SK-N-SH (cell line): Measurements from ENCODE around the gene CCNY. TPM values are rescaled to one million over a fixed set of nuclear protein-coding genes. Genes with fewer than 3 reads are reported as not detected.

Experiments
- CTCF ChIA-PET: fragments of 300-600, 350-600 bp; formaldehyde crosslinking; extraction: SDS; loops from one replicate; lab custom pipeline; 2021; lab: Yijun Ruan, JAX
- POLR2A ChIA-PET: fragments of 350-600 bp; sonication (Branson Sonifier 250); formaldehyde crosslinking; extraction: SDS; loops from one replicate; lab custom pipeline; 2020; ENCODE audit warnings: antibody characterized with exemption, inconsistent platforms; lab: Yijun Ruan, JAX
- DNase-seq: peaks from one replicate; pipeline ENCODE4 v3.0.0; 2012
- H2AFZ ChIP-seq: fragments of 200-600 bp; sonication (generic); 2 replicates; pipeline ENCODE4 v1.8.1; 2016; ENCODE audit warnings: antibody characterized with exemption, mild to moderate bottlenecking, low read depth
- H3F3A ChIP-seq: fragments of 200-600 bp; sonication (generic); replicated peaks from 2 replicates; pipeline ENCODE3; 2016; ENCODE audit warnings: antibody characterized with exemption, mild to moderate bottlenecking; ENCODE audit not compliant: insufficient read depth
- H3K27ac ChIP-seq, 2 experiments: fragments of 200-500 bp in 1 of 2; fragments of 200-600 bp in 1 of 2; sonication (Bioruptor generic) in 1 of 2; sonication (generic), shearing (Covaris generic) in 1 of 2; 2 replicates each; pipeline versions ENCODE4 v1.5.1 to v1.6.1; 2014 to 2016; ENCODE audit warnings: low read depth in 2 of 2, inconsistent platforms in 1 of 2, low read length in 1 of 2, mild to moderate bottlenecking in 1 of 2, mixed read lengths in 1 of 2
- H3K27me3 ChIP-seq: fragments of 200-600 bp; sonication (generic), shearing (Covaris generic); 2 replicates; pipeline ENCODE4 v1.6.1; 2016; ENCODE audit warnings: mixed run types; ENCODE audit not compliant: insufficient read depth
- H3K36me3 ChIP-seq, 2 experiments: fragments of 200-500 bp in 1 of 2; fragments of 200-600 bp in 1 of 2; sonication (Bioruptor generic) in 1 of 2; sonication (generic) in 1 of 2; replicated peaks in 1 of 2; 2 replicates each; pipeline versions ENCODE3 to v1.5.1; 2014 to 2016; ENCODE audit warnings: low read length in 1 of 2, mild to moderate bottlenecking in 1 of 2; ENCODE audit not compliant: insufficient read depth in 2 of 2, control insufficient read depth in 1 of 2
- H3K4me1 ChIP-seq, 2 experiments: fragments of 200-500 bp in 1 of 2; fragments of 200-600 bp in 1 of 2; sonication (Bioruptor generic) in 1 of 2; sonication (generic), shearing (Covaris generic) in 1 of 2; 2 replicates each; pipeline versions ENCODE4 v1.5.1 to v1.6.1; 2014 to 2016; ENCODE audit warnings: low read depth in 1 of 2, low read length in 1 of 2, mixed run types in 1 of 2; ENCODE audit not compliant: insufficient read depth in 2 of 2, control insufficient read depth in 1 of 2
- H3K4me2 ChIP-seq: fragments of 200-600 bp; sonication (generic), shearing (Covaris generic); 2 replicates; pipeline ENCODE4 v1.6.1; 2017; ENCODE audit warnings: mixed run types
- H3K4me3 ChIP-seq, 2 experiments: fragments of 200-500 bp in 1 of 2; fragments of 200-600 bp in 1 of 2; sonication (Bioruptor generic) in 1 of 2; sonication (generic), shearing (Covaris generic) in 1 of 2; 2 replicates each; pipeline versions ENCODE4 v1.5.1 to v1.8.1; 2014 to 2016; ENCODE audit warnings: low read depth in 2 of 2, inconsistent platforms in 1 of 2, low read length in 1 of 2, mild to moderate bottlenecking in 1 of 2, mixed read lengths in 1 of 2, moderate library complexity in 1 of 2
- H3K79me2 ChIP-seq: fragments of 200-600 bp; sonication (generic); 2 replicates; pipeline ENCODE4 v1.8.1; 2017; ENCODE audit warnings: mild to moderate bottlenecking; ENCODE audit not compliant: insufficient read depth
- H3K9ac ChIP-seq: fragments of 200-600 bp; sonication (generic); 2 replicates; pipeline ENCODE4 v1.6.1; 2017; ENCODE audit warnings: mixed run types
- H3K9me2 ChIP-seq: fragments of 200-600 bp; sonication (generic); 2 replicates; pipeline ENCODE4 v1.6.1; 2017; ENCODE audit warnings: mixed run types
- H3K9me3 ChIP-seq: fragments of 200-600 bp; sonication (generic); 2 replicates; pipeline ENCODE4 v1.6.1; 2017; ENCODE audit warnings: mixed run types, mild to moderate bottlenecking, moderate library complexity
- H4K20me1 ChIP-seq: fragments of 200-600 bp; sonication (generic); 2 replicates; pipeline ENCODE4 v1.6.1; 2017; ENCODE audit warnings: mild to moderate bottlenecking, mixed run types; ENCODE audit not compliant: insufficient read depth
- CHD2 ChIP-seq: fragments of 150-350 bp; IDR thresholded peaks from 2 replicates; pipeline ENCODE4 v1.6.1; 2018; ENCODE audit warnings: low read length; ENCODE audit not compliant: partially characterized antibody
- EP300 ChIP-seq, 2 experiments: IDR thresholded peaks; 2 replicates each; pipeline versions ENCODE4 v1.4.0 to v1.6.1; 2012; ENCODE audit warnings: borderline replicate concordance in 1 of 2, low read depth in 1 of 2, low read length in 1 of 2
- EZH2phosphoT487 ChIP-seq: fragments of 200-600 bp; sonication (generic); IDR thresholded peaks from 2 replicates; pipeline ENCODE4 v1.6.1; 2017; ENCODE audit warnings: low read depth, mixed run types, mild to moderate bottlenecking, antibody characterized with exemption, moderate library complexity, borderline replicate concordance
- JUND ChIP-seq: IDR thresholded peaks from 2 replicates; pipeline ENCODE4 v1.4.0; 2012
- MEF2A ChIP-seq: IDR thresholded peaks from 2 replicates; pipeline ENCODE4 v1.4.0; 2012; ENCODE audit warnings: low read depth, borderline replicate concordance
- MXI1 ChIP-seq: IDR thresholded peaks from 2 replicates; pipeline ENCODE4 v1.6.1; 2012; ENCODE audit warnings: mild to moderate bottlenecking, low read depth, low read length, improper control_type of control experiment
- NFIC ChIP-seq: IDR thresholded peaks from 2 replicates; pipeline ENCODE4 v1.4.0; 2012; ENCODE audit warnings: borderline replicate concordance
- NRF1 ChIP-seq: IDR thresholded peaks from 2 replicates; pipeline ENCODE4 v1.6.1; 2012; ENCODE audit warnings: low read depth, mild to moderate bottlenecking, low read length
- PBX3 ChIP-seq: IDR thresholded peaks from 2 replicates; pipeline ENCODE4; 2012
- RAD21 ChIP-seq: IDR thresholded peaks from 2 replicates; pipeline ENCODE4 v1.6.1; 2012; ENCODE audit warnings: mild to moderate bottlenecking, low read length
- SIN3A ChIP-seq: IDR thresholded peaks from 2 replicates; pipeline ENCODE4 v1.6.1; 2012; ENCODE audit warnings: low read depth, mild to moderate bottlenecking, low read length, moderate library complexity, borderline replicate concordance
- SMC3 ChIP-seq: IDR thresholded peaks from 2 replicates; pipeline ENCODE4 v1.6.1; 2012; ENCODE audit warnings: low read depth, low read length, improper control_type of control experiment
- TCF12 ChIP-seq: IDR thresholded peaks from 2 replicates; pipeline ENCODE4 v1.4.0; 2012
- YY1 ChIP-seq: IDR thresholded peaks from 2 replicates; pipeline ENCODE4 v1.4.0; 2012; ENCODE audit warnings: low read depth, mild to moderate bottlenecking
- WGBS: methylation state at CpG from one replicate; pipeline ENCODE4 v1.1.6; 2017; ENCODE audit warnings: low lambda C conversion rate; 5-methylcytosine and 5-hydroxymethylcytosine counted together
- polyA plus RNA-seq, 3 experiments: library from polyadenylated mRNA; depleted of rRNA; stranded (reverse); fragments of >200 nt; gene quantifications; 2 replicates each; pipeline ENCODE4 v1.2.3, GENCODE V29; 2012
- TF ChIP-seq, protein P1 (sequence below): IDR thresholded peaks from 2 replicates; pipeline ENCODE4 v1.4.0; 2012; ENCODE audit warnings: low read depth
- TF ChIP-seq, protein P2 (sequence below): fragments of 150-350 bp; IDR thresholded peaks from 2 replicates; pipeline ENCODE4 v1.6.1; 2017; ENCODE audit warnings: antibody characterized with exemption, low read length, low read depth, borderline replicate concordance
- TF ChIP-seq, protein P3 (sequence below): IDR thresholded peaks from 2 replicates; pipeline ENCODE4 v1.6.1; 2012; ENCODE audit warnings: mild to moderate bottlenecking, low read depth, low read length, moderate library complexity

CCNY gene
- polyA plus RNA-seq, 1 of the 3 experiments (the other 2 are of a cell fraction): 29.4 TPM

DNA sequence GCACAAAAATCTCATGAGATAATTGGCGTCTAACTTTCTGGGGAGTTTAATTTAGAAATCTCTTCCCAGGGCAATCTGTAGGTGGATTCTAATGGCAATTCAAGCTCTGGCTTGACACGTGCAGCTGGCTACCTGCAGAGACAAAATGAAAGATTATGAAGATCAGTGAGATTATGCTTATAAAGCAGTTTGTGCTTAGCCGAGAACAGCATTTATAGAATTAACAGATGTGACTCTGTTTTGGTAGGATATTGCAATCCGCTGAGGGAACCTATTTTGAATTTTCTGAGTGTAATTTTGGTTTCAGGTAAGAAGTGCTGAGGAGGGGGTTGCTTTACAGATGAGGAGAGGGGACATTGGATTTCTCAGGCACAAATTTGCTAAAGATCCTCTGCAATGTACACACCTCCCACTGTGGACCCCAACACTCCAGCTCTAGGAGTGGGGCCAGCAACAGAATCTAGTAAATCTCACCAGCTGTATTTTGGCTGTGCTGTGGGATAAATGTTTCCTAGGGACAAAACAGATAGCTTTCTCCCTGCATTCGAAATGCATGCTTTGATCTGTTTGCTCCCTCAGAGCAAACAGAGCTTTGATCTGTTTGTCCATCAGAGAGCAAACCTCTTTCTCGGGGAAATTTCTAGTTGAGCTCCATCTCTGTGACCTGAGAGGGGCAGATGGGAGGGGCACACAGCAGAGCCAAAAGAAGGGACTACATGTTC lies 276.2 kb downstream of the CCNY start:
- TF ChIP-seq SIN3A: no peak
- no peak for TF ChIP-seq TCF12
- TF ChIP-seq, protein P1, sequence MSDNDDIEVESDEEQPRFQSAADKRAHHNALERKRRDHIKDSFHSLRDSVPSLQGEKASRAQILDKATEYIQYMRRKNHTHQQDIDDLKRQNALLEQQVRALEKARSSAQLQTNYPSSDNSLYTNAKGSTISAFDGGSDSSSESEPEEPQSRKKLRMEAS: no peak
- TF ChIP-seq EZH2phosphoT487: no peak
- TF ChIP-seq RAD21: no peak
- no peak for TF ChIP-seq EP300 (IDR thresholded peaks at IDR 0.05; ENCODE audit: borderline replicate concordance in 1 of 2, low read depth in 1 of 2, low read length in 1 of 2)
- TF ChIP-seq, protein P2, sequence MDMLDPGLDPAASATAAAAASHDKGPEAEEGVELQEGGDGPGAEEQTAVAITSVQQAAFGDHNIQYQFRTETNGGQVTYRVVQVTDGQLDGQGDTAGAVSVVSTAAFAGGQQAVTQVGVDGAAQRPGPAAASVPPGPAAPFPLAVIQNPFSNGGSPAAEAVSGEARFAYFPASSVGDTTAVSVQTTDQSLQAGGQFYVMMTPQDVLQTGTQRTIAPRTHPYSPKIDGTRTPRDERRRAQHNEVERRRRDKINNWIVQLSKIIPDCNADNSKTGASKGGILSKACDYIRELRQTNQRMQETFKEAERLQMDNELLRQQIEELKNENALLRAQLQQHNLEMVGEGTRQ: no peak
- TF ChIP-seq YY1: no peak
- TF ChIP-seq PBX3: no peak
- TF ChIP-seq MXI1: no peak
- TF ChIP-seq NFIC: no peak
- TF ChIP-seq JUND: no peak
- no peak for TF ChIP-seq NRF1
- no peak for TF ChIP-seq CHD2
- TF ChIP-seq, protein P3, sequence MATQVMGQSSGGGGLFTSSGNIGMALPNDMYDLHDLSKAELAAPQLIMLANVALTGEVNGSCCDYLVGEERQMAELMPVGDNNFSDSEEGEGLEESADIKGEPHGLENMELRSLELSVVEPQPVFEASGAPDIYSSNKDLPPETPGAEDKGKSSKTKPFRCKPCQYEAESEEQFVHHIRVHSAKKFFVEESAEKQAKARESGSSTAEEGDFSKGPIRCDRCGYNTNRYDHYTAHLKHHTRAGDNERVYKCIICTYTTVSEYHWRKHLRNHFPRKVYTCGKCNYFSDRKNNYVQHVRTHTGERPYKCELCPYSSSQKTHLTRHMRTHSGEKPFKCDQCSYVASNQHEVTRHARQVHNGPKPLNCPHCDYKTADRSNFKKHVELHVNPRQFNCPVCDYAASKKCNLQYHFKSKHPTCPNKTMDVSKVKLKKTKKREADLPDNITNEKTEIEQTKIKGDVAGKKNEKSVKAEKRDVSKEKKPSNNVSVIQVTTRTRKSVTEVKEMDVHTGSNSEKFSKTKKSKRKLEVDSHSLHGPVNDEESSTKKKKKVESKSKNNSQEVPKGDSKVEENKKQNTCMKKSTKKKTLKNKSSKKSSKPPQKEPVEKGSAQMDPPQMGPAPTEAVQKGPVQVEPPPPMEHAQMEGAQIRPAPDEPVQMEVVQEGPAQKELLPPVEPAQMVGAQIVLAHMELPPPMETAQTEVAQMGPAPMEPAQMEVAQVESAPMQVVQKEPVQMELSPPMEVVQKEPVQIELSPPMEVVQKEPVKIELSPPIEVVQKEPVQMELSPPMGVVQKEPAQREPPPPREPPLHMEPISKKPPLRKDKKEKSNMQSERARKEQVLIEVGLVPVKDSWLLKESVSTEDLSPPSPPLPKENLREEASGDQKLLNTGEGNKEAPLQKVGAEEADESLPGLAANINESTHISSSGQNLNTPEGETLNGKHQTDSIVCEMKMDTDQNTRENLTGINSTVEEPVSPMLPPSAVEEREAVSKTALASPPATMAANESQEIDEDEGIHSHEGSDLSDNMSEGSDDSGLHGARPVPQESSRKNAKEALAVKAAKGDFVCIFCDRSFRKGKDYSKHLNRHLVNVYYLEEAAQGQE: no peak
- TF ChIP-seq SMC3: no peak
- no peak for TF ChIP-seq MEF2A
- ChIA-PET POLR2A (no interaction called here), CTCF (interaction anchor here (0.9 to 1.4 kb wide), 4 partner anchors 22 to 373 kb away, joined by 3 to 5 read pairs (median 4); no protein-coding TSS in a partner anchor)
- Histone ChIP-seq H3K9me3 (no peaks in the 10 kb centered on the region), H3K36me3 (no peaks in the 10 kb centered on the region), H2AFZ (no peak overlapping the region), H3K9me2 (no peaks in the 10 kb centered on the region), H3K4me3 (no peak overlapping the region), H3K27me3 (peaks cover 13% of the 10 kb centered on the region), H3K4me1 (peaks cover 0 to 7% of the 10 kb centered on the region in 2 experiments; a peak in 1 of 4 replicates), H3K4me2 (no peak overlapping the region), H3K79me2 (no peaks in the 10 kb centered on the region), H4K20me1 (no peaks in the 10 kb centered on the region), H3F3A (no peaks in the 10 kb centered on the region), H3K27ac (no peak overlapping the region), H3K9ac (no peak overlapping the region)
- no peak for DNase-seq
- 43% methylated on average over 6 of the region's 6 CpGs for WGBS
